G401.6 (cell line): ENCODE data around the gene MAPKAPK2.
"Not testable (repeated sequence)": the region's sequence is repeated elsewhere in the genome, so short reads cannot be mapped to it uniquely, and the experiment has no call there.

Source experiments
- FAIRE-seq: peaks from 2 replicates; lab custom pipeline; 2012; peaks lifted over from hg19 to GRCh38; lab: Jason Lieb, UNC

The MAPKAPK2 gene

GRCh38 chr1:206778031-206778430 is 93.3 kb downstream of the MAPKAPK2 start:
- FAIRE-seq = no peak

GRCh38 chr1:206778911-206779310 is 94.2 kb downstream of the MAPKAPK2 start:
- FAIRE-seq = not testable (repeated sequence)

- FAIRE-seq = no peak
Measured at GRCh38 chr1:206779638-206780037, 94.9 kb downstream of the MAPKAPK2 start.

- no peak for FAIRE-seq
Measured at GRCh38 chr1:206782448-206782847, 97.7 kb downstream of the MAPKAPK2 start.

- FAIRE-seq = no peak
Measured at GRCh38 chr1:206783506-206783905, 98.8 kb downstream of the MAPKAPK2 start.
